Osteoblast (primary cell): Measurements from ENCODE around the gene INSC. TPM values are rescaled to one million over a fixed set of nuclear protein-coding genes. Genes with fewer than 3 reads are reported as not detected.

Experiments
- DNase-seq: peaks from one replicate; pipeline ENCODE4 v3.0.0; 2011; ENCODE audit warnings: low spot score, mixed read lengths; ENCODE audit not compliant: insufficient read length; ENCODE audit errors: missing footprints
- H2AFZ ChIP-seq: 2 replicates; pipeline ENCODE4 v1.6.0; 2011; ENCODE audit warnings: mild to moderate bottlenecking, low read length
- H3K27ac ChIP-seq: 2 replicates; pipeline ENCODE4 v1.5.1; 2011; ENCODE audit warnings: mild to moderate bottlenecking, low read depth, low read length, moderate library complexity
- H3K27me3 ChIP-seq: 2 replicates; pipeline ENCODE4 v1.6.0; 2012; ENCODE audit warnings: mild to moderate bottlenecking, control low read depth, inconsistent platforms, low read length, moderate library complexity; ENCODE audit not compliant: insufficient read depth
- H3K36me3 ChIP-seq: 2 replicates; pipeline ENCODE4 v1.5.1; 2011; ENCODE audit warnings: mild to moderate bottlenecking, low read length, control low read depth, moderate library complexity; ENCODE audit not compliant: insufficient read depth
- H3K4me1 ChIP-seq: 2 replicates; pipeline ENCODE4 v1.5.1; 2011; ENCODE audit warnings: mild to moderate bottlenecking, low read length, control low read depth, moderate library complexity; ENCODE audit not compliant: insufficient read depth
- H3K4me2 ChIP-seq: 2 replicates; pipeline ENCODE4 v1.6.0; 2011; ENCODE audit warnings: mild to moderate bottlenecking, low read length; ENCODE audit not compliant: insufficient read depth
- H3K4me3 ChIP-seq: fragments of 200-600 bp; sonication (generic); 3 replicates; pipeline ENCODE4 v1.5.1; 2012; ENCODE audit warnings: mild to moderate bottlenecking, low read length, inconsistent platforms; ENCODE audit not compliant: insufficient read depth
- H3K79me2 ChIP-seq: 2 replicates; pipeline ENCODE4 v1.6.0; 2012; ENCODE audit warnings: mild to moderate bottlenecking, low read length, control low read depth, inconsistent platforms; ENCODE audit not compliant: insufficient read depth
- H3K9me3 ChIP-seq: 2 replicates; pipeline ENCODE4 v1.5.1; 2011; ENCODE audit warnings: low read depth, low read length, control low read depth
- H4K20me1 ChIP-seq: 2 replicates; pipeline ENCODE4 v1.6.0; 2012; ENCODE audit warnings: mild to moderate bottlenecking, low read length, control low read depth; ENCODE audit not compliant: insufficient read depth
- CTCF ChIP-seq: IDR thresholded peaks from 2 replicates; pipeline ENCODE4 v1.5.1; 2011; ENCODE audit warnings: mild to moderate bottlenecking, low read depth, low read length, moderate library complexity; ENCODE audit errors: extremely low read depth
- total RNA-seq: library from RNA; depleted of rRNA; stranded (reverse); fragments of >200 nt; gene quantifications from 2 replicates; pipeline ENCODE4 v1.2.3, GENCODE V29; 2012

Gene INSC
- total RNA-seq, 1 donor = 0.72 TPM

DNA sequence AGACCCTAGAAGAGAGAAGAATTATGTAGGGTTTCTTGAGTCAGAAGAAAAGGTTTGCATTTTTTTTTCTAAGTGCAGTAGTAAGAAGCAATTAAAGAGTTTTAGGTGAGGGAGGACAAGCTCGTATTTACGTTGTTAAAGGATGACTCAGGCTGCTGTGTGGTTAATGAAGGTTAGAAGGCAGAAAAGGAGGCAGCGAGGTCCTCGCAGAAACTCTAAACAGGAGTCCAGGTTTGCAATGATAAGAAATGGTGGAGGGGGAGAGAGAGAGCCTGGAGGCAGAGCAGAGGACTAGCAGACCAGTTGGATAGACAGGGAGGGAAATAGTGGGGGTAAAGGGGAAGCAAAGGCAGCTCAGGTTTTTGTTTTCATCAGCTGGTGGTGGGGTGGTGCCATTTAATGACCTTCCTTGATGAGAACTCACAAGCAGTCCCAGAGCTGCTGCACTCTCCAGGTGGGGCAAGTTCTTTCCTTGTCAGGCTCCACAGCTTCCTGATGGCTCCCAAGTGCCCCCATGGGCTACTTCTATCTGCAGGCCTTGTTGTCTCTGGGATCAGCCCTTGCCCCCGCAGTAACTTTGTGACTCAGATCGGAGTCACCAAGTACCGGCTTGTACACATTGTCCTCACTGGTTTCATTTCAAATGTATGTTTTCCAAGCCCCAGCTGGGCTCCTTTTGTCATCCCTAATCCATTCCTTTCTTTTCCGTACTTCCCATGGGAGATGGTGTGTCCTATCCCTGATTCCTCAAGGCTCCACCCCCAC lies 8.3 kb upstream of the INSC start:
- TF ChIP-seq CTCF = no peak
- DNase-seq = peak; percentile 88
- Histone ChIP-seq H3K4me2 (peak overlapping the region; percentile 67), H3K36me3 (no peaks in the 10 kb centered on the region), H3K4me1 (peaks cover 30% of the 10 kb centered on the region), H3K79me2 (no peaks in the 10 kb centered on the region), H3K27ac (peak overlapping the region; percentile 39), H4K20me1 (no peaks in the 10 kb centered on the region), H2AFZ (peak overlapping the region; percentile 34), H3K9me3 (no peaks in the 10 kb centered on the region), H3K27me3 (no peaks in the 10 kb centered on the region), H3K4me3 (peak overlapping the region; percentile 8)

DNA sequence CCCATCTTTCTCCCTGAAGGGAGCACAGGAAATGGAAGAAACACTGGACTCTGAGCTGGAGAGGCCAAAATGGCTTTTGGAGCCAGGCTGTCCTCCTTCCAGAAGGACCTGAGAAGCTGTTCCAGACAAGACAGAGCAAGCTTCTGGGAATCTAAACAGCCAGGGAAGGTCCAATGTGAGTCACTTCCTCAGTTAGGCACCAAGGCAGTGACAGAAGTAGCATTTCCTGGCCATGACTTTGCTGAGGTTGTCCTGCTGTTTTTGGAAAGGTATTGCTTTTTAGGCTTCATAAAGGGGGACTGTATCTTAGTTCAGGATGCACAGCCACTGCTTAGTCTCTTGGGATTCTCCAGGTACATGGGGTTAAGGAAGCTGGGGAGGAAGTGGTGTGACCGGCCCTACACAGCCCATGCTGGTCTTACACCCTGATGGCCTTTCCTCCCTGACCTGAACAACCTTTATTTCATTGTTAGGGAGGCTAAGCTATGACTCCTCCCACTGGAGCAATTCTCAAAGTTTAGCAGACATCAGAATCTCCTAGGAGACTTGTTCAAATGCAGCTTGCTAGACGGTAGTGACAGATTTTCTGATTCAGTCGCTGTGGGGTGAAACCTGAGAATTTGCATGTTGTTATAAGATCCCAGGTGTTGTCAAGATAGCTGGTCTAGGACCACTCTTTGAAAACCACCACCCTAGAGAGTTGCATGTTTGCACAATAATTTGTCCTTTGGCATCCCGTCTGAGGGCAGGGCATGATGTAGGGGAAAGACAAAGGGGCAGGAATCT lies 6.8 kb upstream of the INSC start:
- no peak overlapping the region for H3K4me2 ChIP-seq
- H3K9me3 ChIP-seq = no peaks in the 10 kb centered on the region
- DNase-seq = peak; percentile 61
- no peaks in the 10 kb centered on the region for H4K20me1 ChIP-seq
- peak overlapping the region; percentile 49 for H2AFZ ChIP-seq
- peaks cover 30% of the 10 kb centered on the region for H3K4me1 ChIP-seq
- H3K4me3 ChIP-seq = no peak overlapping the region
- no peak for TF ChIP-seq CTCF
- H3K27ac ChIP-seq = peak overlapping the region; percentile 11
- H3K27me3 ChIP-seq = no peaks in the 10 kb centered on the region
- no peaks in the 10 kb centered on the region for H3K79me2 ChIP-seq
- no peaks in the 10 kb centered on the region for H3K36me3 ChIP-seq

- no peaks in the 10 kb centered on the region for H3K9me3 ChIP-seq
- no peaks in the 10 kb centered on the region for H3K36me3 ChIP-seq
- no peaks in the 10 kb centered on the region for H3K79me2 ChIP-seq
- TF ChIP-seq CTCF = no peak
- no peak overlapping the region for H2AFZ ChIP-seq
- no peaks in the 10 kb centered on the region for H4K20me1 ChIP-seq
- no peak overlapping the region for H3K4me3 ChIP-seq
- H3K27me3 ChIP-seq = no peaks in the 10 kb centered on the region
- DNase-seq = peak; percentile 66
- H3K27ac ChIP-seq = no peak overlapping the region
- no peak overlapping the region for H3K4me2 ChIP-seq
- peaks cover 30% of the 10 kb centered on the region for H3K4me1 ChIP-seq
These were observed 6.1 kb upstream of the INSC start for GRCh38 chr11:15108592-15109130.

DNA sequence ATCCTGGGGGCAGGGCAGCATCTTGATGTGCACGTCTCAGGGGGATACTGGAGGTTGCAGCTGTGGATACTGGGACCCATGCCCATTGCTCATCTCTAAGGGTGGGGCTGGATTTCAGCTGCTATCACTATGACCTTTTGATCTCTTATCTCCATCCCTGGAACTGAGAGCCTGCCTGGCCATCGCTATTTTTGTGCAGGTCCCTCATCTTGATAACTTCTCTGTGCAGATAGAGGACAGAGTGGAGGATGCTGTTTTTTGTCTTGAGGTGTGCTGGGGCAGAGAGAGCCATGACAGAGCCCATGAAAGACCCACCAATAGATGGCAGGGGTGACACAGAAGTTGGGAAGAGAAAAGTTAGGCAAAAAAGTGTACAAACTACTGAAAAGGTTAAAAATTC lies 5.1 kb upstream of the INSC start:
- Histone ChIP-seq H4K20me1 (no peaks in the 10 kb centered on the region), H2AFZ (no peak overlapping the region), H3K4me1 (peaks cover 30% of the 10 kb centered on the region), H3K4me2 (no peak overlapping the region), H3K4me3 (no peak overlapping the region), H3K79me2 (no peaks in the 10 kb centered on the region), H3K36me3 (no peaks in the 10 kb centered on the region), H3K27ac (no peak overlapping the region), H3K27me3 (no peaks in the 10 kb centered on the region), H3K9me3 (no peaks in the 10 kb centered on the region)
- TF ChIP-seq CTCF = no peak
- no peak for DNase-seq
